ENCODE results near the gene RANBP3. TPM values are rescaled to one million over a fixed set of nuclear protein-coding genes. Genes with fewer than 3 reads are reported as not detected.

Gene RANBP3
- total RNA-seq, 2 donors from 2014 or later, result 76.8 to 86.9 TPM

Other genes starting within 250 kb of the RANBP3 start
- 1 to 10 TPM; 3.8 to 3.9 TPM for gene PRR22, start 193.4 kb downstream of the RANBP3 start, total RNA-seq
- 100 to 1,000 TPM; 128 to 131 TPM for gene DUS3L, start 187.0 kb downstream of the RANBP3 start, total RNA-seq
- gene NRTN, start 173.1 kb downstream of the RANBP3 start, total RNA-seq, result under 1 TPM; 0.35 to 0.39 TPM
- gene FUT6, start 138.4 kb downstream of the RANBP3 start, total RNA-seq, result not detected
- gene FUT3, start 126.7 kb downstream of the RANBP3 start, total RNA-seq, result under 1 TPM in 1 of 2 donors, not detected in 1; 0.50 TPM
- 1 to 10 TPM; 2.2 to 3.7 TPM for gene FUT5, start 107.6 kb downstream of the RANBP3 start, total RNA-seq
- gene NDUFA11, start 74.3 kb downstream of the RANBP3 start, total RNA-seq, result 100 to 1,000 TPM; 102 to 108 TPM
- 10 to 100 TPM; 24.6 TPM for gene VMAC, start 73.3 kb downstream of the RANBP3 start, total RNA-seq
- gene CAPS, start 63.9 kb downstream of the RANBP3 start, total RNA-seq, result 10 to 100 TPM; 41.0 to 47.1 TPM
- 10 to 100 TPM in 1 of 2 donors, 1 to 10 TPM in 1; 9.0 to 23.3 TPM for gene RFX2, start 132.4 kb upstream of the RANBP3 start, total RNA-seq
- not detected for gene ACSBG2, start 157.5 kb upstream of the RANBP3 start, total RNA-seq